HepG2 (cell line): ENCODE results near the gene THADA. TPM values are rescaled to one million over a fixed set of nuclear protein-coding genes. Genes with fewer than 3 reads are reported as not detected.
A peak's percentile ranks its signal among the peaks of the same experiment; 100 is the strongest.

Source experiments
- ATF6 ChIP-seq: sonication (generic); formaldehyde crosslinking; conservative IDR thresholded peaks from 2 replicates; pipeline ENCODE4 v1.4.0; 2020; ENCODE audit warnings: missing genetic modification reagents
- GLI4 ChIP-seq: sonication (generic); formaldehyde crosslinking; IDR thresholded peaks from 2 replicates; pipeline ENCODE4 v1.5.1; 2020; ENCODE audit warnings: missing genetic modification reagents, mild to moderate bottlenecking, moderate library complexity, borderline replicate concordance
- GMEB2 ChIP-seq: IDR thresholded peaks from 2 replicates; pipeline ENCODE4 v1.6.1; 2016; ENCODE audit warnings: missing biosample characterization, missing genetic modification reagents, low read depth
- HHEX ChIP-seq: IDR thresholded peaks from 2 replicates; pipeline ENCODE4 v1.6.1; 2016; ENCODE audit warnings: control low read depth
- HMGA1 ChIP-seq: sonication (generic); formaldehyde crosslinking; conservative IDR thresholded peaks from 2 replicates; pipeline ENCODE4 v1.4.0; 2020; ENCODE audit warnings: missing genetic modification reagents
- HNRNPLL ChIP-seq: fragments of 200-400 bp; formaldehyde crosslinking; IDR thresholded peaks from 2 replicates; pipeline ENCODE4 v1.6.1; 2017; ENCODE audit warnings: mild to moderate bottlenecking, low read depth, low read length; ENCODE audit not compliant: poor library complexity, severe bottlenecking
- KLF11 ChIP-seq: IDR thresholded peaks from 2 replicates; pipeline ENCODE4 v1.6.1; 2016; ENCODE audit warnings: missing compliant biosample characterization
- KLF15 ChIP-seq: sonication (generic); formaldehyde crosslinking; IDR thresholded peaks from 2 replicates; pipeline ENCODE4 v1.8.1; 2023; ENCODE audit warnings: borderline replicate concordance, mild to moderate bottlenecking, inconsistent platforms, missing genetic modification reagents, mixed read lengths
- NCOA1 ChIP-seq: sonication (generic); formaldehyde crosslinking; IDR thresholded peaks from 2 replicates; pipeline ENCODE4 v1.9.0; 2021; ENCODE audit warnings: missing genetic modification reagents
- RERE ChIP-seq: IDR thresholded peaks from 2 replicates; pipeline ENCODE4 v1.6.1; 2016; ENCODE audit warnings: low read depth, missing genetic modification reagents, missing compliant biosample characterization
- TCF7L2 ChIP-seq: IDR thresholded peaks from 2 replicates; pipeline ENCODE4 v1.6.1; 2011; ENCODE audit warnings: mild to moderate bottlenecking, low read depth, low read length, moderate library complexity
- ZBTB44 ChIP-seq: sonication (generic); formaldehyde crosslinking; IDR thresholded peaks from 2 replicates; pipeline ENCODE4 v1.4.0; 2020; ENCODE audit warnings: missing genetic modification reagents
- ZNF101 ChIP-seq: sonication (generic); formaldehyde crosslinking; IDR thresholded peaks from 2 replicates; pipeline ENCODE4 v1.4.0; 2020; ENCODE audit warnings: mild to moderate bottlenecking, low read depth, missing genetic modification reagents, borderline replicate concordance
- ZNF660 ChIP-seq: sonication (generic); formaldehyde crosslinking; IDR thresholded peaks from 2 replicates; pipeline ENCODE4 v1.5.1; 2020; ENCODE audit warnings: mild to moderate bottlenecking, low read depth, missing genetic modification reagents, borderline replicate concordance
- ZNF839 ChIP-seq: sonication (generic); formaldehyde crosslinking; IDR thresholded peaks from 2 replicates; pipeline ENCODE4 v1.4.0; 2020; ENCODE audit warnings: missing genetic modification reagents, mild to moderate bottlenecking, borderline replicate concordance
- polyA plus RNA-seq, 8 experiments: library from polyadenylated mRNA; depleted of rRNA in 3 of 8; stranded (reverse) in 7 of 8; unstranded in 1 of 8; fragments of >200 nt; fragmentation: Illumina TruSeq in 4 of 8; extraction: Trizol in 4 of 8; gene quantifications; 2 replicates each; pipeline versions ENCODE4 v1.2.1 to v1.2.3, GENCODE V29; 2011 to 2016; ENCODE audit warnings: low read depth in 4 of 8, missing spikeins in 1 of 8, mixed read lengths in 1 of 8; ENCODE audit not compliant: insufficient read depth in 1 of 8
- total RNA-seq, 5 experiments: library from RNA; depleted of rRNA; stranded (reverse); fragments of >200 nt; fragmentation: Illumina TruSeq; extraction: Trizol; gene quantifications; 2 replicates each; pipeline ENCODE4 v1.2.3, GENCODE V29; 2016; ENCODE audit warnings: low read depth in 1 of 5

Gene THADA
- total and polyA plus RNA-seq, 2 of the 13 experiments (the other 11 are each of a cell fraction or from before 2014, with no cell fraction given) = 12.7 to 21.7 TPM

GRCh38 chr2:43375746-43376522 is 219.9 kb downstream of the THADA start (continued):
- TF ChIP-seq GLI4 (CRISPR knock-in tag) = no peak
- peak; percentile 93; the same call in 1 of the 2 replicates for TF ChIP-seq ZNF101 (CRISPR knock-in tag)
- peak; percentile 86; the same call in 1 of the 2 replicates for TF ChIP-seq KLF11 (CRISPR knock-in tag)
- TF ChIP-seq TCF7L2 = no peak
- peak; percentile 62; the same call in 1 of the 2 replicates for TF ChIP-seq ZBTB44 (CRISPR knock-in tag)
- TF ChIP-seq NCOA1 (CRISPR knock-in tag) = peak; percentile 96
- no peak for TF ChIP-seq HMGA1 (CRISPR knock-in tag)
- TF ChIP-seq ZNF839 (CRISPR knock-in tag) = no peak
- TF ChIP-seq HNRNPLL = no peak
- no peak for TF ChIP-seq ZNF660
- peak; percentile 74; the same call in 1 of the 2 replicates for TF ChIP-seq ATF6 (CRISPR knock-in tag)
- 0 out of 2 replicates have a peak, but pooled peaks have one; percentile 26 for TF ChIP-seq GMEB2
- TF ChIP-seq KLF15 (CRISPR knock-in tag) = peak; percentile 79; the same call in 1 of the 2 replicates
- TF ChIP-seq HHEX (CRISPR knock-in tag) = peak; percentile 71
- TF ChIP-seq RERE (CRISPR knock-in tag) = peak; percentile 98
